Sigmoid colon (tissue), 4 donors: ENCODE data around the gene PACS2.

ENCODE experiments used
- CTCF ChIP-seq, 4 experiments: fragments of 450-650 bp in 3 of 4; fragments of 200-600 bp in 1 of 4; IDR thresholded peaks; one replicate each; pipeline ENCODE4 v1.5.1; 2016 to 2019; ENCODE audit warnings: antibody characterized with exemption in 4 of 4, mild to moderate bottlenecking in 3 of 4, moderate library complexity in 2 of 4
- EP300 ChIP-seq, 4 donors: sonication (generic); formaldehyde crosslinking; IDR thresholded peaks; one replicate each; pipeline ENCODE4 v1.6.1; 2017; ENCODE audit warnings: antibody characterized with exemption in 4 of 4
- POLR2A ChIP-seq, 2 donors: fragments of 450-650 bp; IDR thresholded peaks; one replicate each; pipeline ENCODE4 v1.6.1; 2016; ENCODE audit warnings: antibody characterized with exemption in 2 of 2, mild to moderate bottlenecking in 2 of 2, moderate library complexity in 2 of 2
- POLR2AphosphoS5 ChIP-seq, 4 donors: sonication (generic); formaldehyde crosslinking; IDR thresholded peaks; one replicate each; pipeline ENCODE4 v1.6.1; 2017; ENCODE audit warnings: antibody characterized with exemption in 4 of 4

- no peak for TF ChIP-seq POLR2A (IDR thresholded peaks at IDR 0.05)
- TF ChIP-seq CTCF (IDR thresholded peaks at IDR 0.05) = no peak
- TF ChIP-seq EP300 (IDR thresholded peaks at IDR 0.05) = no peak
- TF ChIP-seq POLR2AphosphoS5 (IDR thresholded peaks at IDR 0.05) = no peak
These were observed 32.5 kb downstream of the PACS2 start for GRCh38 chr14:105346876-105347586.
